ENCODE measurements around the gene MUC3A. TPM values are rescaled to one million over a fixed set of nuclear protein-coding genes. Genes with fewer than 3 reads are reported as not detected.
"Not testable (repeated sequence)": the region's sequence is repeated elsewhere in the genome, so short reads cannot be mapped to it uniquely, and the experiment has no call there.

MUC3A gene
- total RNA-seq, 1 donor from 2014 or later: not detected

DNA sequence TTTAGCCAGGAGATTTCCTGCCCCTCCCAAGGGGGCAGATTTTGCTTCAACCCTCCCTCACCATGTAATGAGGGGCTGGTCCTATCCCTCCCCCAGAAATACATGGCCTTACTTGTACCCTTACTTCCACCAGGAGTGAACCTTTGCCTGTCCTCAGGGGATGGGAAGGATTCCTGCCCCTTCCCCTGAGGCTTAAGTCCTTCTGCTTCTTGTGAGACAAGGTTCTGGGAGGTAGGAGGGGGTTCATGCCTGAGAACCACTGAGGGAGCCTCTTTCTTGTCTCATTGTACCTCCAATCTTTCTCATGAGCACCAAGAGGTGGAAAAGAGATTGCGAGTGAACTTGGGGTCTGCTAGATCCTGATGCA lies 19.5 kb upstream of the MUC3A start:
- TF ChIP-seq, protein P1, sequence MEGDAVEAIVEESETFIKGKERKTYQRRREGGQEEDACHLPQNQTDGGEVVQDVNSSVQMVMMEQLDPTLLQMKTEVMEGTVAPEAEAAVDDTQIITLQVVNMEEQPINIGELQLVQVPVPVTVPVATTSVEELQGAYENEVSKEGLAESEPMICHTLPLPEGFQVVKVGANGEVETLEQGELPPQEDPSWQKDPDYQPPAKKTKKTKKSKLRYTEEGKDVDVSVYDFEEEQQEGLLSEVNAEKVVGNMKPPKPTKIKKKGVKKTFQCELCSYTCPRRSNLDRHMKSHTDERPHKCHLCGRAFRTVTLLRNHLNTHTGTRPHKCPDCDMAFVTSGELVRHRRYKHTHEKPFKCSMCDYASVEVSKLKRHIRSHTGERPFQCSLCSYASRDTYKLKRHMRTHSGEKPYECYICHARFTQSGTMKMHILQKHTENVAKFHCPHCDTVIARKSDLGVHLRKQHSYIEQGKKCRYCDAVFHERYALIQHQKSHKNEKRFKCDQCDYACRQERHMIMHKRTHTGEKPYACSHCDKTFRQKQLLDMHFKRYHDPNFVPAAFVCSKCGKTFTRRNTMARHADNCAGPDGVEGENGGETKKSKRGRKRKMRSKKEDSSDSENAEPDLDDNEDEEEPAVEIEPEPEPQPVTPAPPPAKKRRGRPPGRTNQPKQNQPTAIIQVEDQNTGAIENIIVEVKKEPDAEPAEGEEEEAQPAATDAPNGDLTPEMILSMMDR (IDR thresholded peaks at IDR 0.05): no peak
- no peaks in the 10 kb centered on the region for H3K36me3 Mint-ChIP-seq (ENCODE audit: low read depth)
- H3K4me3 Mint-ChIP-seq: no peak overlapping the region
- no peak for DNase-seq
- no peak overlapping the region for H3K27ac Mint-ChIP-seq
- H3K9me3 Mint-ChIP-seq: peaks cover 4% of the 10 kb centered on the region
- CTCF ChIA-PET: no interaction called here
- intact Hi-C loops (cut with micrococcal nuclease): no loop called here
- H3K4me1 Mint-ChIP-seq: no peaks in the 10 kb centered on the region
- POLR2A ChIA-PET: no interaction called here
- peaks cover 14% of the 10 kb centered on the region for H3K27me3 Mint-ChIP-seq
- ATAC-seq (ENCODE audit: low read depth): no peak

DNA sequence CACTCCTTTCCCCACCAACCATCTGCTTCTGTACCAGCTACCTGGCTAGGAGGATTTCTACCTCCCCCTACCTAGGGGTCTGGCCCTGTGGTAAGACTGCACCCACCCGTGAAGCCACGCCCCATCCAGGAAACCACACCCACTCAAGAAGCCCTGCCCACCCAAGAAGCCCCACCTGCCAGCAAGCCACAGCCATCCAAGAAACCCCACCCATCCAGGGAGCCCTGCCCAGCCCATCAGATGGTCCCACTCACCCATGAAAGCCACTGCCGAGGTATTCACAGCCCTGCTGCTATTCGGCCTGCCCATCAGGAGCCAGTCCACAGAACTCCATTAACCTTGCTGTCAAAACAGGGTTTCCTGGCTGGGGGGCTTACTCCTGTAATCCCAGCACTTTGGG lies 15.6 kb upstream of the MUC3A start:
- TF ChIP-seq, protein P1 (IDR thresholded peaks at IDR 0.05): no peak
- ChIA-PET CTCF (no interaction called here), POLR2A (no interaction called here)
- ATAC-seq (ENCODE audit: low read depth) (no peak), DNase-seq (no peak)
- Mint-ChIP-seq H3K36me3 (ENCODE audit: low read depth) (no peaks in the 10 kb centered on the region), H3K27me3 (peaks cover 19% of the 10 kb centered on the region), H3K27ac (no peak overlapping the region), H3K9me3 (peaks cover 6% of the 10 kb centered on the region), H3K4me1 (no peaks in the 10 kb centered on the region), H3K4me3 (no peak overlapping the region)
- intact Hi-C loops (cut with micrococcal nuclease): no loop called here

DNA sequence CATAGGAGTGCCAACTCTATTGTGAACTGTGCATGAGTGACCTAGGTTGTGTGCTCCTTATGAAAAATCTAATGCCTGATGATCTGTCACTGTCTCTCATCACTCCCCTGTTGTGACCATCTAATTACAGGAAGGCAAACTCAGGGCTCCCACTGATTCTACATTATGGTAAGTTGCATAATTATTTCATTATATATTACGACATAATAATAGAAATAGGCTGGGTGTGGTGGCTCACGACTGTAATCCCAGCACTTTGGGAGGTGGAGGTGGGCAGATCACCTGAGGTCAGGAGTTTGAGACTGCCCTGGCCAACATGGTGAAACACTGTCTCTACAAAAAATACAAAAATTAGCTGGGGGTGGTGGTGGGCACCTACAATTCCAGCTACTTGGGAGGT lies 14.0 kb upstream of the MUC3A start:
- ATAC-seq (ENCODE audit: low read depth); DNase-seq; intact Hi-C loops (cut with micrococcal nuclease); H3K4me3 Mint-ChIP-seq; H3K27ac Mint-ChIP-seq; H3K36me3 Mint-ChIP-seq (ENCODE audit: low read depth); CTCF ChIA-PET; H3K4me1 Mint-ChIP-seq; POLR2A ChIA-PET: not testable (repeated sequence)
- Mint-ChIP-seq H3K9me3 (peaks cover 12% of the 10 kb centered on the region), H3K27me3 (peaks cover 12% of the 10 kb centered on the region)

DNA sequence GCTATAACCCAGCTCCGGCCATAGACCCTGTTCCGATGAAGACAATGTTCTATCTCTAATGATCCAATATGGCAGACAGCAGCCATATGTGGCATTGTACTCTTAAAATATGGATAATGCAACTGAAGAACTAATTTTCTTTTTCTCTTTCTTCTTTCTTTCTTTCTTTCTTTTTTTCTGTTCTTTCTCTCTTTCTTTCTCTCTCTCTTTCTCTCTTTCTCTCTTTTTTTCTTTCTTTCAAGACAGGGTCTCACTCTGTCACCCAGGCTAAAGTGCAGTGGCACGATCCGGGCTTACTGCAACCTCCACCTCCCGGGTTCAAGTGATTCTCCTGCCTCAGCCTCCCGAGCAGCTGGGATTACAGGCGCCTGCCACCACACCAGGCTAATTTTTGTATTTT lies 13.2 kb upstream of the MUC3A start:
- intact Hi-C loops (cut with micrococcal nuclease): not testable (repeated sequence)
- POLR2A ChIA-PET: interaction anchor here (0.6 kb wide), 1 partner anchor 35 kb away, joined by 3 read pairs; no protein-coding TSS in a partner anchor

DNA sequence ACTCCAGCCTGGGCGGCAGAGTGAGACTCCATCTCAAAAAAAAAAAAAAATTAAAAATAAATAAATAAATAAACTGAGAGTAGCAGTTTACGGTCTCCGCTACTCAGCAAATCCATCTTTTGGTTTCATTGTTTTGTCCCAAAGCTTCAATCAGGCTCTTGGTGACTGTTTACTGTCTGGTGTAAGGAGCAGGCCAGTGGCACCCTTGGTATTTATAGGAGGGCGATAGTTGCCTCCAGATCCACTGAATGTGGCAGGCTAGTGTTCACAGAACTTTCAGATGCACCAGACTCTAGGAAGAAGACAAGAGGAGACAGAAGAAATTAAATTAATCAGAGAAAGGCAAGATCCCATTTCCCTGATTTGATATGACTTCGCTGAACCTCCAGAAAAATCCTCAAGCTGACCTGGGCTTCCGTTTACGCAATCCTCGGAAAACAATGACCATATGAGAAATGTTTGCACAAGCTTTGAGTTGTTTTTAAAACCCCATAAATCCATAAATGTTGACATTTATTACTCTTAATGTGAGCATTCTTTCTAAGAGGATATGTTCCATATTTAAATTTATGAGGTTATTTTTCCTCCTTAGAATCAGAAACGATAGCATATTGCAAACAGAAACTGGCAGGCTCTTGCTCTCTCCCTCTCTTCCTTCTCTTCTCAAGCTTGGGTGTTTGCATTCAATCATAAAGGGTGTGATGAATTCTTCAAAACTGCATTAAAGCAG lies 7.1 kb upstream of the MUC3A start:
- CTCF ChIA-PET: no interaction called here
- ATAC-seq (ENCODE audit: low read depth) (no peak), DNase-seq (no peak)
- POLR2A ChIA-PET: interaction anchor here (0.6 kb wide), 1 partner anchor 16 kb away, joined by 3 read pairs; no protein-coding TSS in a partner anchor
- intact Hi-C loops (cut with micrococcal nuclease): no loop called here
- peaks cover 19% of the 10 kb centered on the region for H3K27me3 Mint-ChIP-seq
- H3K4me3 Mint-ChIP-seq: no peak overlapping the region
- TF ChIP-seq, protein P1 (IDR thresholded peaks at IDR 0.05): no peak
- H3K9me3 Mint-ChIP-seq: peaks cover 6% of the 10 kb centered on the region
- H3K27ac Mint-ChIP-seq: no peak overlapping the region
- H3K36me3 Mint-ChIP-seq (ENCODE audit: low read depth): no peaks in the 10 kb centered on the region
- no peaks in the 10 kb centered on the region for H3K4me1 Mint-ChIP-seq

More for the DNA sequence above, 13.2 kb upstream of the MUC3A start:
- H3K9me3 Mint-ChIP-seq: peaks cover 12% of the 10 kb centered on the region
- H3K4me3 Mint-ChIP-seq; DNase-seq; H3K4me1 Mint-ChIP-seq; H3K27me3 Mint-ChIP-seq; CTCF ChIA-PET; ATAC-seq (ENCODE audit: low read depth); H3K36me3 Mint-ChIP-seq (ENCODE audit: low read depth); H3K27ac Mint-ChIP-seq: not testable (repeated sequence)

DNA sequence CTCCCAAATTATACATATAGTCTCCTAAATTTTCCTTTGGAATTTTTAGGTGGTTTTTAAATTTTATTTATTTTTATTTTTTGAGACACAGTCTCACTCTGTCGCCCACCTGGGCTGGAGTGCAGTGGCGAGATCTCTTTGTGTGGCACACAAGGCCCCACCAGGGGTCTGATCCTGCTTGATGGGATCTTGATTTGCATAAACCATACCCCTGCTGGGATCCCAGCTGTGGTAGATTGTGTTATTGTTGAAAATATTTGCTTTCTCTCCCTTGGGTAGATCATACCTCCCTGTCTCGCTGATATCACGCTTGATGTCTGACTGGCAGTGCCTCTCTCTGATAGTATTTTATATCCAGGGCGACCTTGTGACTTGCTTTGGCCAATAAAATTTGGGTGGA lies 5.6 kb upstream of the MUC3A start:
- ChIA-PET CTCF (no interaction called here), POLR2A (no interaction called here)
- Mint-ChIP-seq H3K4me3 (no peak overlapping the region), H3K4me1 (no peaks in the 10 kb centered on the region), H3K36me3 (ENCODE audit: low read depth) (no peaks in the 10 kb centered on the region), H3K27ac (no peak overlapping the region), H3K27me3 (peaks cover 19% of the 10 kb centered on the region), H3K9me3 (peaks cover 6% of the 10 kb centered on the region)
- ATAC-seq (ENCODE audit: low read depth) (no peak), DNase-seq (no peak)
- intact Hi-C loops (cut with micrococcal nuclease): no loop called here
- TF ChIP-seq, protein P1 (IDR thresholded peaks at IDR 0.05): no peak

All from activated B cell treated with CpG ODN at 0.5 μM for 24 hours (primary cell).